GM21576 (cell line): ENCODE results near the gene EPG5.

Source experiments
- ATAC-seq: cut with Tn5 transposase; IDR thresholded peaks from one replicate; pipeline ENCODE4 v1.9.1; 2021; ENCODE audit warnings: mild to moderate bottlenecking, moderate library complexity; ENCODE audit not compliant: unreplicated experiment

EPG5 gene

DNA sequence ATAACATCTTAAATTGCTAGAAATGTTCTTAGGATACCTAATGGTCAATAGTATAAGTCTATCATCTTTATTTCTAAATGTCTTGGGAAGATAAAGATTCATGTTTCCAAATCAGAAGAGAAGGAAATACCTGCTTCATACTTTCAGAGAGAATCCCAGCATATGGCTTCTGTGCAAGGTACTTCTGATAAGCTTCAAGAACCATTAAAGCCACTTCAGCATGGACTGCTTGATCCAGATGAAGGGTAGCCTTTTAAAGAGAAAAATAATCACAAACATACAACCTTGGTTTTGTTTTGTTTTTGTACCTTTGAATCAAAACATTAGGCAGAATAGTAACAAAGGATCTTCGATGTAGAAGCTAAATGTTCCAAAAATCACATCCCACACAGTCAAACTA, 44.0 kb downstream of the EPG5 start:
- ATAC-seq = no peak

DNA sequence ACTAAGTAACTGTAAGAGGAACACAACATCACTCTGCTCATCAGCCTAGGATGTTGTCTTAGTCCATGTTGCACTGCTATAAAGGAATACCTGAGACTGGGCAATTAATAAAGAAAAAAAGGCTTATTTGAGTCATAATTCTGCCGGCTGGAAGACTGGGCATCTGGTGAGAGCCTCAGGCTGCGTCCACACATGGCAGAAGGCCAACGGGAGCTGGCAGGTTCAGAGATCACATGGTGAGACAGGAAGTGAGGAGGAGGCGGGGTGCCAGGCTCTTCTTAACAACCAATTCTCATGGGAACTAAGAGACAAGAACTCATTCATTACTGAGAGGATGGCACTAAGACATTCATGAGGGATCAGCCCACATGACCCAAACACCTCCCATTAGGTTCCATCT, 46.8 kb downstream of the EPG5 start:
- ATAC-seq = no peak

DNA sequence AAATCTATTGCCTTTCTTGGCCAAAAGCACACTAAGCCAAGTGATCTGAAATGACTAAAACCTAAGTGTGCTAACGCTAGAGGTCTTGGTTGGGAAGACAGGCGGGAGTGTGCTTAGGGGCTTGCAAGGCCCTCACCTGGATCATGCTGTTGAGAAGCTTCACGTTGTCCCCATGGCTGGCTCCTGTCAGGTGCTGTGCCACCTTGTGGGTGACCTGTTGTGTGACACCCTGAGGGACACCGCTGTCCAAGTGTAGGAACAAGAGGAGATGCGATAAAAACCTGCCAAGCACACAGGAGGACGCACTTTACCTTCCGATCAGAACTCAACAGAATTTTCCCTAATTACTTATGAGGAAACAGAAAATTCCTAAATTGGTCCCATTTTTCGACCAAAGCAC, 50.8 kb downstream of the EPG5 start:
- ATAC-seq = no peak

DNA sequence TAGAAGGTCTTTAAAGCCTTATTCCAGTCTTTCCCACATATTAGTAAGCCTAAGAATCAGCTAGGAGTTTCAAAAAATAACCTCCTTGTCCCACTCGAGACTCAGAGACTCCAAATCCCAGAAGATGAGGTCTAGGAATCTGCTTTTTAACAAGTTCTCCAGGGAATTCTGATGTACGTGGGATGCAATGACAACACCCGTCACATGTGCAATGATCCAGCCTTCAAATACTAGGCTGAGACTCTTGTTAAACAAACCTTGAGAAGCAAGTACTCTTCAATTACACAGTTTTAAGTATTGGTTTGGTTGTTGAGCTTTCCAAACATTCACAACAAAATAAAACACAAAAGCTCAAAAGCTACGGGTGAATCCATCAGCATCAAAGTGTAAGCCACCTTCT, 53.9 kb downstream of the EPG5 start:
- no peak for ATAC-seq

DNA sequence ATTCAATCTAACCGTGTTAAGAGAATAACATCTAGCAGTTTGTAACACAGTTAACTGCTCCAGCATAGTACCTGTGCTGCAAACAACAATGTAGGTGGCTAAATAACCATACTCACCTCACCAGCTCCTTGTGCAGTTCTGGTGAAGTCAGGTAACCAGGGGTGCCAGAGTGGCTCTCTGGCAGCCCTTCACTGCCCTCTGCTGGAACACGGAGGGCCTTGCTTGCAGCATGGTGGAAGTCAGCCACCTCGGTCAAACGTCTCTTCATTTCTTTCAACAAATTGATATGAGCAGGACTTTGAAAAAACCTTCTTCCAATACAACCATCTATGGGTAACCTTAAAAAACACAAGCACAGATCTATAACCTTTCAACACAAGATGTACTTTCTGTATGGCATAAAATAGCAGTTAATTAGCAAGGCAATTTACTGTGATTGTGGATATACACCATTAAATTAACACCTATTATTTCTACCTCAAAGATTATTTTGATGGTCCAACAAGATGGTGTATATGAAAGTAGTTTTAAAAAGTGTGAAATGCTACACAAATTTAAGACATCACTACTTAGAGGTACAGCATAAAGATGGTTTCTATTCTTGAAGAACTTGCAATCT, 56.6 kb downstream of the EPG5 start:
- ATAC-seq = peak; percentile 81

DNA sequence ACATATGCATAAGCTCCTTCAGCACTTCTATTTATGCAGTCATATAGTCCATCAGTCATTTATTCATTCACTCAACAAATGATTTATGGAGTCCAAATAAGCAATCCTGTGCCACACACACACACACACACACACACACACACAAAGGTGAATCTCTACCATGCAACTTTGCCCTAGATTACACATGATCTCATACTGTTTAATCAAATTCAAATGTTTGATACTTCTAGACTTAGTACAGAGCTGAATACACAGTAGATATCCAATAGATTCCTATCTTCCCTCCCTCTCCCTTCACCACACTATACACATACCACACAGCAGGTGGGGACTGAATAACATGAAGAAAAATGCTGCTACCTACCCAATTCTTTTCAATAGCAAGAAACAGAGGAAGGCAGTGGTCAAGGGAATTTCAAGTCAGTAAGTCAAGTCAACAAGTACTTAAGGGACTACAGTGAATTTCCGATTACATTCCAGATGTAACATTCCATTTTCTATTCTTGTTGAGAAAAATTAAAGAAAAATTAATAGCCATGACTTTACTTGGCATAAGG, 65.4 kb downstream of the EPG5 start:
- no peak for ATAC-seq

DNA sequence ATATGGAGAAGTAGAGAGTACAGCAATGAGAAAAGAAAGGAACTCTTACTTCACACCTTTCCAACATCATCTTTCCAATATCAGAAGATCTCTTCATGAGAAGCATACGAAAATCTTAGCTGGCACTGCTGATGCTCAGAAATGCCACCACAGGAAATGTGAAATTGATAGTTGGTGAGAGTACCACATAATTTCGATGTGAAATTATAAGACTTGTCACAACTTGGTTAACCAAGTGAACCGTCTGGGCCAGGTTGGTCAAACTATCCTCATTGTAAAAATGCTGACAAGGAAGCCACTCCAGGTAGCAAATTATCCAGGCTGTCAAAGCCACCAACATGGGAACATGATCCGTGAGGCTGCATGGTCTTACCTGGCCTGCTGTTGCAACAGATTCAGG, 66.5 kb downstream of the EPG5 start:
- no peak for ATAC-seq

DNA sequence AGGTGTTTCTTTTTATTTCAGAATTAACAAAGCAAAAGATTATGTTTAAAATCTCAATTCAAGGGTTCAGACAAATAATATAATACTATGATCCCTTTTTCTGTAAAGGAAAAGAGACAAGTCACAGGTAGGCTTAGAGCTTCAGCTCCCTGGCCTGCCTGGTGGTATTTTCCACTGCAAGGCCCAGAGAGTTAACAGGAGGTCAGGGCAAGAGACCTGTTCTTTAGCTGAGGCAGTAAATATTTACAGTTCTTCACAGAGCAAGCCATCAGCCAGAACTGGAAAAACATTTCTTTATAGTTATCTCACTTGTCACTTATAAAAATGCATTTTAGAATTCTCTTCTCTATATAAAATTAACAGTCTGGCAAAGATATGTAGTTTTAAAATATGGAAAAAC, 70.1 kb downstream of the EPG5 start:
- ATAC-seq = no peak

DNA sequence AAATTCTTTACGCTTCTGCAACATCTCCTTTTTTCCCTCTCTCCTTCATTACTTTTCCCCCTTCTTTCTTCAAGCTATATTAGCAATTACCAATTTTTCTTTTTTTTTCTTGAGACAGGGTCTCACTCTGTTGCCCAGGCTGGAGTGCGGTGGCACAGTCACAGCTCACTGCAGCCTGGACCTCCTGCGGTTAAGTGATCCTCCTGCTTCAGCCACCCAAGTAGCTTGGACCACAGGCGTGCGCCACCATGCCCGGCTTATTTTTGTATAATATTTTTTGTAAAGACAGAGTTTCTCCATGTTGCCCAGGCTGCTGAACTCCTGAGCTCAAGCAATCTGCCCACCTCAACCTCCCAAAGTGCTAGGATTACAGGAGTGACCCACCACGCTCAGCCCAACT, 70.7 kb downstream of the EPG5 start:
- no peak for ATAC-seq

DNA sequence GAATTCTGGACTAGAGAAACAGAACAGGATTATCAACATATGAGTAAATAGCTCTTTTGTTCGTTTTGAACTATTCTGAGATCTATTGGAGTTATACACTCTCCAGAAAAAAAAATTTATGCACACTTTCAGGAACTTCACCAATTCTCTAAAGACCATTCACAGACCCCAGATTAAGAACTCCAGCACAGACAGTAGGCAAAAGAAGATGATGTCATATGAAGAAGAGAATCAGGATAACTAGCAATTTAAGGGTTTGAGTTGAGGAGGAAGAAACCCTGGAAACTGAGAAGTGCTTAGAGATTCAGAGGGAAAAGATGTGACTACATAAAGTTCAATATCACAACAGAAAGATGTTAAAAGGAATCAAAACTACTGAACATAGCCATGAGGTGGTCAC, 71.8 kb downstream of the EPG5 start:
- ATAC-seq = no peak

DNA sequence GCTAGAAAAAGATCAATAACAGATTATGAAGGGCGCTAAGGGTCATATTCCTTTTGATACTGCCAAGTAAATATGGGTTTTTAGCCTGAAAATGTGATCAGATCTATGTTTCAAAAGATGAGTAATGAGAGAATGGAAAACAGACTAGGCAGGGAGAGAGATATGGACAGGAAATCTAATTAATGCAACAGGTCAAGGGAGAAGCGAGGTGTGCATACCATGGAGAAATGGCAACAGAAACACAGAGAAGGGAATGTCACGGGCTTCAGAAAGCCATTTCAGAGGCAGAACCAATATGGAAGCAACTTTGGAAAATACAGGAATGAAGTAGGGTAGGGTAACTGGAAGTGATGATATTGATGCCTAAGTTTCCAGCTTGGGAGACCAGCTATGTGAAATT, 72.3 kb downstream of the EPG5 start:
- no peak for ATAC-seq

DNA sequence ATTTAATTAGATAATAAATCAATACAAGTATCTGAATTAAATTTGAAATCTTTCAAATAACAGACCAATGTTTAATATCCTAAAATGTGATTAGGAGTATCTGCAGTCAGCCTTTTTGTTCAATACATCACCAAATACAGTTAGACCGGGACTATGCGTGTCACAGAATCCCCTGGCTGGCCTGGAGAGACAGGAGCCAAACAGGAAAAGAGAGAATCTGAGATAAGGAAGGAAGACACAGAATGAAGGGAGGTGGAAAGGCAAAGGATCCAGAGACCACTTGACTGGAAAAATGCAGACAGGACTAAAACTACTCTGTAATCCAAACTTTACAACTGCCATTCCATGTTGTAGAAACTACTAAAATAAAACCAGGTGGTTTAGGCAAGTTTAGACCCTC, 75.3 kb downstream of the EPG5 start:
- no peak for ATAC-seq

DNA sequence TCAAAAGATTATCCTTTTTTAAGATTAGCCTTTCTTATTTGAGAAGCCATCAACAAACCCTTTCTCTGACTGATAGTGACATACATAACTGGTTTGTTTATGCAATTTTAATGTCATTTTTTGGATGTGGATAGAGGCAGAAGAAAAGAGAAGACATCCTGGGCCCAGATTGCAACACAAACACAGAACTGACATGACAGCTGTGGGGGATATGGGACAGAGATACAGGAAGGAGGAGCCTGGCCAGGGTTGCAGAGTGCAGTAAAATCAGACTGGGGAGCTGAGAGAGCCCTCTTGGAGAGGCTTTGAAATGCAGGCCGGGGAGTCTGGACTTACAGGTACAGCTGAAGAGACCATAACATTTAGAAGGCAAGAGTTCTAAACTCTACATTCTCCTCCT, 76.5 kb downstream of the EPG5 start:
- no peak for ATAC-seq

DNA sequence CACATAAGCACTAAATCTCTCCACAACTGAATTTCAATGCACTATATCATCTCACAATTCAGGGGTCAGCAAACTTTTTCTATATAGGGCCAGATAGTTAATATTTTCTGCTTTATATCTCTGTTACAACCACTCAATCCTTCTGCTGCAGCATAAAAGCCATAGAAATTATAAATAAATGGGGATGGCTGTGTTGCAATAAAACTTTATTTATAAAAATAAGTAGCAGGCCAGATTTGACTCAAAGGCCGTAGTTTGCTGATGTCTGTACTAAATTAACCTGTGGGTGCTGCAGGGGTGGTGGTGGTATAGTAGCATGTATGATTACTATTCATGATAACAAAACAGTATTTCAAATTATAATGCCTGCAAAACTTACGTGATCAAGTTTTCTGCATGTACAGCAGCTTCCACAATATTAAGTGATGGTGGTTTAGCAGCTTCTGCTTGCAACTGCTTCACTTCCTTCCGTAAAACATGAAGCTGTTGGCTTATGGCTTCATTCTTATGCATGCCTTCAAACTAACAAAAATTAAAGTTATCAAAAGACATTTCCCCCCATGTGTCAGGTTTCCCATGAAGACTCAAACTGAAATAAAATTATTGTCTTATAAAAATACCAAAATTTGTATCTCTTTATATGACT, 77.6 kb downstream of the EPG5 start:
- no peak for ATAC-seq

DNA sequence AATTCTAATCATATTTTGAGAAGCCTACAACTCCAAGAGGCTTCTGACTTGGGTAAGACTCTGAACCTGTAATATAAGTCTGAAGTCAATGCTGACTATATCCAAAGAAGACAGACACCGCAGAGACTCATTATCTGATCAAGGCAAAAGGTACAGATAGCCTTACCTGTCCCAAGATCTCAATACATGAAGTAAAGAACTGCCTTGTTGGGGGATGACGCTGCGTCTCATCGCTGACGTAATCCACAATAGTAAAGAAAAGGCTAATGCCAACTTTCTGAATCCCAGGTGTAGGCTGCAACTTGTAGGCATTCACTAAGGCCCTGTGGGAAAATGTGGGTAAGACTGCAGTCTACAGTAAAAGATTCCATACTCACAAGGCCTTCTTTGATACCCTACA, 79.5 kb downstream of the EPG5 start:
- no peak for ATAC-seq

DNA sequence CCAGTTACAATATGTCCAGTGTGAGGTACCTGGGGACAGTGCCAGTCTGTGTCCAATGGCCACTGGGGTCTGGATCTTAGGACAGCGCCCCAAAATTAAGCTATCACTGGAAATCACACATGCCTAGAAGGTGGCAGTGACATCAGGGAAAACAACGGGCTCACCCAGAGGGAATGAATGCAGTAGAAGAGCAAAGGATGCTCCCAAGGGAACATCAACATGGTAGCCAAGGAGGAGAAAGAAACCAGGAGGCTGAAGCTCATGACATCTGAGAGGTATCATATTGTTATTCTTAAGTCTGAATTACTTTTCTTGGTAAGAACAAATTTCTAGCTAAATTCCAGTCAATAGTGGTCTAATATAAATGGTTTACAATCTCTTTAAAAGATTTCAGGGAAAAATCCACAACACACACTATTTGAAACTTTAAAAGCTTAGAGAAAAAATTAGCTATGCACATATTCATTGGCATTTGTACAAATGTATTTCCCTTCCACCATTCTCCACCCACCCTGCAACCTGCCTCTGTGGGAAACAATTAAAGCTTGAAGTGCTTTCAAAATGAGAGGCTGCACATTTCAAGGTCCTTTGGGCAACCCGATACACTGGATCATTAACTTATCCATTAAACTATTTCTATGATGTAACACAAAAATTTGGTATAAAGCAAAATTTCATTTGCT, 86.1 kb downstream of the EPG5 start:
- ATAC-seq = no peak

DNA sequence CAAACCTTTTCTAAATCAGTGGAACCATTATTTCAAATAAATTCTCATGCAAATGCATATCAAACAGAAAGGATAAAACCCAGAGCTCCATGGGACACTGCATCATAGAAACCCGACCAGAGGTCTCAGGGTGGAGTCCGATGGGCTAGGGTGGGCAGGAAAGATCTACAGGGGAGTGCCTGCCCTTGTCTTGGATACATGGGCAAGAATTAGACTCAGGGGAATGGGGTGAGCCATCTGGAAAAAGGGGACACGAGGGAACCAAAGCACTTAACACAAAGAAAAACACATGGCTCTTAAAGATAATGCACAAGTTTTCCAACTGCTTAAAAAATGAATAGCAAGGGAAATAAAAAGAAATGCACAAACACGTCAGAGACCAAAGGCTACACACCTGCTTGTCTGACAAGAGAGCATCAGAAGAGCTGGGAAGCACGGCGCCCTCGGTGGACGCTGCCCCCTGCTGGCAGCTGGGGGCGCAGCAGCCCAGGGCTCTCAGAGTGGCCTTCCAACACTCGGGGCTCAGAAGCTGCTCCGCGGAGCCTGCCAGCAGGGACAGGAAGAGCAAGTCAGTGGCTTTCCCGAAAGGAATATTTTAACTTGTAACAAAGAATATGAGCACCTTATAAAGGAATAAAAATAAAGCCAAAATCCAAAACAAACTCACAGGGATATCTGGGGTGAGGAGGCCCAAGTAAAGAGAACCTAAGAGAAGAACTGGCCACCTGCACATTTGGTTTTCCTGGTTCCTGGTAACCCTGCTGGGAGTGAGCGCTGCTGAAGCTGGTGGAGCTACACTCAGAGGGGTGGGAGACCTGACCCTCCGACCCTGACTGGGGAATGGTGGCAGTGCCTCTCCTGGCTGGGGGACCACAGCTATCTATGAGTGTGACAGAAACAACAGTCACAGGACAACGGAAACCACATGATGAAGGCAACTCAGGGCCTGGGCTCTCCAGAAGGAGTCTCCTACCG, 87.2 kb downstream of the EPG5 start:
- peak; percentile 80 for ATAC-seq

DNA sequence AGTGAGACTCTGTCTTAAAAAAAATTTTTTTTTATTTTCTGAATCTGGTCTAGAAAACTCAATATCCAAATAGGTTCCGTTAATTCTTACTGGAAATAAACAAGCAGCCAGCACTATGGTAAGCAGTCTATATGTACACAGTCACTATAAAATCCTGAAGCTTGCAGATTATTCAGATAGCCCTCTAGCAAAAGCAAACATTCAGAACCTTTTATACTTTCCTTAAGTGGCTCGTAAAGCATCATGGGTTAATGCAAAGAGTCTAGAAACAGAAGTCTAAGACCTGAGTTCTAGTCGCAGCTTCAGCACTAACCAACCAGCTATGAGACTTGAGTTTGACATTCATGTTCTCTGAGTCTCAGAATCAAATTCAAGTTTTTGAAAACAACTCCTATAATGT, 89.7 kb downstream of the EPG5 start:
- no peak for ATAC-seq

DNA sequence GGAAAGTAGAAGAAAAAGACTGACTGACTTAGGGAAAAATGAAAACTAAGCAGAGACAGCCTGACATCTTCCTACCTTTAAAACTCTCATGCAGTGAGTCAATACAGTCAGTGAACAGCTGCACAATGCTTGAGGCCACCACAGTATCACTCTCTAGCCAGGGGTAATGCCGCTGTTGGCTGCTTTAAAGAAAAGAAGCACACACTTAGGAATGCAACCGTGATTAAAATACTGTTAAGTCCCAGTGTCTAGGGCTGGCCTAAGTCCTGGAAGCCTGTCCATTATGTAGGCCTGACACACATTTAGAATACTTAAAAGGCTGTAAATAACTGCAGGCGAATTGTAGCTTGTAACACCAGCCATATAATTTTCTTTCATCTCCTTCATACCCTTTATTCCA, 91.0 kb downstream of the EPG5 start:
- no peak for ATAC-seq

DNA sequence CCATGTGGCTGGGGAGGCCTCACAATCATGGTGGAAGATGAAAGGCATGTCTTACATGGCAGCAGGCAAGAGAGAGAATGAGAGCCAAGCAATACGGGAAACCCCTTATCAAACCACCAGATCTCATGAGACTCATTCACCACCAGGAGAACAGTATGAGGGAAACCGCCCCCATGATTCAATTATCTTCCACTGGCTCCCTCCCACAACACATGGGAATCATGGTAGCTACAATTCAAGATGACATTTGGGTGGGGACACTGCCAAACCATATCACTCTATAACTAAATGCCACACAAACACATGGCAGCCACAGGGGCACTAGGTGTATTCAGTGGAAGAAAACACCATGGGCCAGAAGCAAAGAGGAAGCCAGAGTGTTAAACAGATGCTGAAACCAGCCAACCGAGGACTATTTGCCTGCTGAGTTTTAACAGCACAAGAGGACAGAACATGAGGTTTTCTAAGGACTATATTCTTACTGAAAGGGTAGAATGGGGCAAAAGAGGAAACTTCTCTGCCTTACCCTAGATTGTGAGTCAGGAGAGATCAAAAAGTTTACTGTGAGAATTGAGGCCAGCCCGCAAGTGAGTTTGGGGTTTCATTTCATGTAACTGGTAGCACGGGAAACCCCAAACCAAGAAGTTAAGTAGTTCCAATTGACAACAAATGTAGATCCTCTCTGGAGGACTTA, 92.5 kb downstream of the EPG5 start:
- peak; percentile 91 for ATAC-seq
